Activated T-cell treated with anti-CD3 and anti-CD28 coated beads, Interleukin-2, amount 50 U/mL, for 24 hours (primary cell): ENCODE results near the gene NAA40.

Experiments used
- DNase-seq: peaks from one replicate; pipeline ENCODE4 v3.0.0-alpha.2; 2020
- H3K27ac Mint-ChIP-seq: 2 replicates; pipeline ENCODE4 v1.8.0; 2020; ENCODE audit warnings: mild to moderate bottlenecking, mixed read lengths
- H3K27me3 Mint-ChIP-seq: 2 replicates; pipeline ENCODE4 v1.8.0; 2020; ENCODE audit warnings: mixed read lengths
- H3K36me3 Mint-ChIP-seq: 2 replicates; pipeline ENCODE4 v1.8.0; 2020; ENCODE audit warnings: low read depth, mixed read lengths
- H3K4me1 Mint-ChIP-seq: 2 replicates; pipeline ENCODE4 v1.8.0; 2020; ENCODE audit warnings: low read depth, mixed read lengths
- H3K4me3 Mint-ChIP-seq: 2 replicates; pipeline ENCODE4 v1.8.0; 2020; ENCODE audit warnings: mild to moderate bottlenecking, moderate library complexity, mixed read lengths
- H3K9me3 Mint-ChIP-seq: 2 replicates; pipeline ENCODE4 v1.8.0; 2020; ENCODE audit warnings: mixed read lengths

Gene NAA40

DNA sequence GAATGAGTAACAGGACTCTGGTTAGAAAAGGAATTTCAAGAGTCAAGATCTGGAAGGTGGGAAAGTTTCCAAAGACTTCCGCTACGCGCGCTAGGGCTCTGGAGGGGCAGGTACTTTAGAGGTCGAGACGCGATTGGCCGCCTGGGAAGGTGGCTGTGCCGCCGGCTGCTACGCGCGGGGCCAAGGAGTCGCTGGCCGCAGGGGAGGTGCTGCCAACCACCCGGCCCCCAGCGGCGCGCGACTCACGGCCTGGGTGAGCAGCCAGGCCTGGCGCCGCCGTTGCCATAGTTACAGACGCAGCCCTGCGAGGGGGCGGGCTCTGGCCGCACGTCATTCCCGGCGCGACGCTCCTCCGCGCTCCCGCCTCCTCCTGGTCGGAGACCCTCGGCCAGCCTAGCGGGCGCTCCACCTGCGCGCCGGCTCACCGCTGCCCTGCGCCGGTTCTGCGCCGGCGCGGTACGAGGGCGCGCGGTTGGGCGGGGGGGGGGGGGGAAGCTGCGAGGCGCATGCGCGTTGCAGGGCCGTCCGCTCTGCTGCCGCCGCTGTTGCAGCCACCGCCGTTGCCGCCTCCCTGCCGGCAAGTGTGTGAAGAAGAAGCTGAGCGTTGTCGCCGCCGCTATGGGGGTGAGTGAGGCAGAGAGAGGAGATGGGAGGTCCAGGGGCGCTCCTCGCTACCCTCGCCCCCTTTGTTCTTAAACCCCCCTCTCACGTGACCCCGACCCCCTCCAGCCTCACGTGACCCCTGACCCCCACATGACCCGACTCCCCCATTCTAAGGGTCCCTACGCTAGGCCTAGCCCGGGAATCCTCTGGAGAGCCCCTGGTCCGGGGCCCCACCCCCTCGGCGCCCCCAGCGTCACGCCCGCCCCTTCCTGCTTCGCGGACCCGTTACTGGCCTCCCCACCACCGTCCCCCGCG lies at the start of gene NAA40:
TSS of gene NAA40 (plus strand) at position 524 of the 918 bp plus-strand sequence. CDS start at position 619, 95 bp downstream.
- H3K4me3 Mint-ChIP-seq = peak within 1 kb of the TSS; percentile 81
- peaks cover 26% of the 10 kb centered on the region for H3K4me1 Mint-ChIP-seq
- H3K9me3 Mint-ChIP-seq = no peaks in the 10 kb centered on the region
- peak; percentile 94 for DNase-seq
- H3K36me3 Mint-ChIP-seq = peaks cover 15% of the 10 kb centered on the region
- H3K27ac Mint-ChIP-seq = peak within 1 kb of the TSS; percentile 89
- H3K27me3 Mint-ChIP-seq = no peaks in the 10 kb centered on the region

DNA sequence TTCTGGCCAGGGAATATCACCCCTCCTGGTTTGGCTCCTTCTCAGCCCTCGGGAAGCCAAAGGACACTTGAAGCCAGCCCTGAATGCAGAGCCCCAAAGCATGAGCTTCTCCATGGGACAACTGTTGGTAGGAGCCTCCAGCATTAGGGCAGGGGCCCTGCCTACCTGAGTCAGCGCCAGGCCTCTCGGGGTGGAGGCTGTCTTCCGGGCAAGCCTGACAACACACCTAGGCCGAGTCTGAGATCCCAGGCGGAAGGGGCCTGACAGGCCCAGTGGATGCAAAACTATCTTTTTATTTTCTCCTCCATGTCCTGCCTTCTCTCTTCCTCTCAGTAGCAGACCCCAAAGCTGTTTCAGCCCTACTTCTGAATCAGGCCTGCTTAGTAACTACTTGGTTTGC lies 49.5 kb upstream of the NAA40 start:
- peak overlapping the region; percentile 96 for H3K27ac Mint-ChIP-seq
- no peaks in the 10 kb centered on the region for H3K27me3 Mint-ChIP-seq
- DNase-seq = no peak
- peaks cover 72% of the 10 kb centered on the region for H3K4me1 Mint-ChIP-seq
- peak overlapping the region; percentile 81 for H3K4me3 Mint-ChIP-seq
- H3K36me3 Mint-ChIP-seq = peaks cover 37% of the 10 kb centered on the region
- no peaks in the 10 kb centered on the region for H3K9me3 Mint-ChIP-seq

- no peak for DNase-seq
- Mint-ChIP-seq H3K4me1 (peaks cover 69% of the 10 kb centered on the region), H3K27ac (no peak overlapping the region), H3K9me3 (no peaks in the 10 kb centered on the region), H3K36me3 (peaks cover 37% of the 10 kb centered on the region), H3K4me3 (no peak overlapping the region), H3K27me3 (no peaks in the 10 kb centered on the region)
Measured at GRCh38 chr11:63890368-63890767, 48.4 kb upstream of the NAA40 start.

DNA sequence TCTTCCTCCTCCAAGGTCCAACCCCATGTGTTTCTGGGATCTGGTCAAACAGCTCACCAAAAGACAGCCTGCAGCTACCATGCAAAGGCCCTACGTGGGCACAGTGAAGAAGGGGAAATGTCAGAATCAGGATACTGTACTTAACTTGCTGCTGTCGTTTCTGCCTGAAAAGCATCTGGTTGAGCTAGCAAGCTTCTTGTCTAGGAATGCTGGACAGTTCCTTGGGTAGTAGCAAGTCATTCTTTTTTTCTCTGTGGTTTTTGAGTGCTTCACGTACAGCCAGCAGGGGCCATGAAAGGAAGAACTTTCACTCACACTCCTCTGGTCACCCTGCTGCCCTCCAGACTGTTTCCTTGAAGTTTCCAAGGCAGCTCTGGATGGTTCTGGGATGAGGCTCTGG lies 46.6 kb upstream of the NAA40 start:
- peaks cover 71% of the 10 kb centered on the region for H3K4me1 Mint-ChIP-seq
- H3K36me3 Mint-ChIP-seq = peaks cover 54% of the 10 kb centered on the region
- H3K9me3 Mint-ChIP-seq = no peaks in the 10 kb centered on the region
- no peak overlapping the region for H3K4me3 Mint-ChIP-seq
- DNase-seq = no peak
- H3K27me3 Mint-ChIP-seq = no peaks in the 10 kb centered on the region
- H3K27ac Mint-ChIP-seq = peak overlapping the region; percentile 60

DNA sequence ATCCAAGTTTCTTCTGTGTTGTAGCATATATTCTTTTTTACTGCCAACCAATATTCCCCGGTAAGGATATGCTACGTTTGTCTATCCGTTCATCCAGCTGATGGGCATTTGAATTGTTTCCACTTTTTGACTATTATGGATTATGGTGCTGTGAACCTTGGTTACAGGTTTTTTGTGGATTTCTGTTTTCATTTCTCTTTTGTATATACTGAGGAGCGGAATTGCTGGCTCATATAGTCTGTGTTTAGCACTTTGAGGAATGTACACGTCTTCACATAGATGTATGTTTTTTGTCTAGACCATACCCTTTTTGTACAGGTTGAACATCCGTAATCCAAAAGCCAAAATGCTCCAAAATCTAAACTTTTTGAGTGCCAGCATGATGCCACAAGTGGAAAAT lies 45.4 kb upstream of the NAA40 start:
- H3K4me1 Mint-ChIP-seq = peaks cover 60% of the 10 kb centered on the region
- H3K36me3 Mint-ChIP-seq = peaks cover 65% of the 10 kb centered on the region
- no peak overlapping the region for H3K4me3 Mint-ChIP-seq
- DNase-seq = no peak
- no peak overlapping the region for H3K27ac Mint-ChIP-seq
- no peaks in the 10 kb centered on the region for H3K9me3 Mint-ChIP-seq
- no peaks in the 10 kb centered on the region for H3K27me3 Mint-ChIP-seq

DNA sequence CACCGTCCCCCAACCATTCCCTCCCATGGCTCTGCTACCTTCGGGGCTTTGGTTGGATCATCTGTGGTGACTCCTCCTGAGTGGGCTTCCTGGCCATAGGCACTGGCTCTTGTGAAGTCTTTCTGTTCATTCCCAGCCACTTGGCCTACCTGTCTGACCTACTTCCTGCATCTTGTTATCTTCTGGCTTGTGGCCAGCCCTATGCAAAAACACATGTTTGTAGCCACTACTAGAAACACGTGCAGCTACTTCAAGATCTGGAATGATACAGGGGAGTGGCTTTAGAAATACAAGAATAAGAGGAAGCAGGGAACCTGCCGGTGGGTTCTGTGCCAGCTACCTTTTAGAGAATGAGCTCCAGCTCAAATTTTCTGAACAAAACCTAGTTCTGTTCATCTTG lies 42.7 kb upstream of the NAA40 start:
- H3K9me3 Mint-ChIP-seq = no peaks in the 10 kb centered on the region

DNA sequence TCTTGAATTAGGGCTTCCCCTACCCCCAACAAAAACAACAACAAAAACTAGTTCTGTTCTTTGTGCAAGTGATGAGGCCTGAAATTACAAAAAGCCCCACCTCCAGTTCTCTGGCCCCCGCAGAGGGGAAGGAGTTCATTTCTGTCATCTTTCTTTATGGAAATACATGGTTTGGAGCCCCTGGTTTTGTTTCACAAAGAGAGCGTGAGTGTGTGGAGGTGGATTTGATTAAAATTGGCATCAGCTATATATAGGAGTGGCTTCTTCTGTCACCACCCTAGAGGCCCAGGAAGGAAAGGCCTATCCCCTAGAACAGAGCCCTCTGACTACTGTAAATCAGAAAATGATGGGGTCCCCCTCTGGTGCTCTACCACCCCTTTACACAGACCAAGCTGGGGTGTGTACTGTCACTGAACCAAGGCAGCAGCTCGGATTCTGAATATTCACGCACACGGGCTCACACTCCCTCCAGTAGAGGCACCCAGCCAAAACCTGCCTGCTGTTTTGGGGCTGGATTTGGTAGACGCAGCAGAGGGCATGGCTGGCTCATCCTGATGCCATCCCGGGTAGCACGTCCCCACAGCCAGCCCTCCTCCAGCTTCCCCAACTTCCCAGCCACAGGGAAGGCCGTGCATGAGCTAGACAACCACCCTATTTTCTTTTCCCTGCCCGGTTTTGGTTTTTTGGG lies 41.2 kb upstream of the NAA40 start:
- Mint-ChIP-seq H3K9me3 (no peaks in the 10 kb centered on the region), H3K27ac (peak overlapping the region; percentile 8), H3K27me3 (no peaks in the 10 kb centered on the region), H3K4me3 (no peak overlapping the region), H3K4me1 (peaks cover 18% of the 10 kb centered on the region), H3K36me3 (peaks cover 86% of the 10 kb centered on the region)
- DNase-seq = no peak

More for the DNA sequence above, 42.7 kb upstream of the NAA40 start:
- DNase-seq = no peak
- Mint-ChIP-seq H3K4me1 (peaks cover 33% of the 10 kb centered on the region), H3K27me3 (no peaks in the 10 kb centered on the region), H3K27ac (no peak overlapping the region), H3K4me3 (no peak overlapping the region), H3K36me3 (peaks cover 85% of the 10 kb centered on the region)

DNA sequence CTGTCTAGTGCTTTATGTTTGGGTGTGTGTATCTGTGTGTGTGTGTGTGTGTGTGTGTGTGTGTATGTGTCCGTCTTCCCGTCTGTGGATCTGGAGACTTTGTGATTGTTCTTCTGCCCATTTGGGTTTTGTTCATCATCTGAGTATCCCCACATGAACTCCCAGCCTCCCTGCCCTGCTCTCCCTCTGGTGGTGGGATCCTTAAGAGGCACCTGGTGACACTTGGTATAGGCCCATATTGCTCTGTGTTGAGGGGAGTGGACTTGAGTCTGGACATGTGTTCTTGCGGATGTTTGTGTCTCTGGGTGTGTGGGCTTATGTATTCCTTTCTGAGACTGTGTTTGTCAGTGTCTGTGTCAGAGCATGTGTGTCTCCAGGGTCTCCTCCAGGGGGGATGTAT lies 37.1 kb upstream of the NAA40 start:
- H3K4me1 Mint-ChIP-seq = no peaks in the 10 kb centered on the region
- no peak overlapping the region for H3K4me3 Mint-ChIP-seq
- no peaks in the 10 kb centered on the region for H3K27me3 Mint-ChIP-seq
- H3K27ac Mint-ChIP-seq = no peak overlapping the region
- no peak for DNase-seq
- peaks cover 96% of the 10 kb centered on the region for H3K36me3 Mint-ChIP-seq
- H3K9me3 Mint-ChIP-seq = no peaks in the 10 kb centered on the region

GRCh38 chr11:63903884-63904283 lies 34.9 kb upstream of the NAA40 start:
- DNase-seq = no peak
- H3K9me3 Mint-ChIP-seq = no peaks in the 10 kb centered on the region
- H3K4me1 Mint-ChIP-seq = no peaks in the 10 kb centered on the region
- no peaks in the 10 kb centered on the region for H3K27me3 Mint-ChIP-seq
- H3K27ac Mint-ChIP-seq = peak overlapping the region; percentile 7
- no peak overlapping the region for H3K4me3 Mint-ChIP-seq
- peaks cover 90% of the 10 kb centered on the region for H3K36me3 Mint-ChIP-seq

- H3K4me3 Mint-ChIP-seq = no peak overlapping the region
- no peaks in the 10 kb centered on the region for H3K9me3 Mint-ChIP-seq
- peaks cover 85% of the 10 kb centered on the region for H3K36me3 Mint-ChIP-seq
- no peaks in the 10 kb centered on the region for H3K4me1 Mint-ChIP-seq
- no peaks in the 10 kb centered on the region for H3K27me3 Mint-ChIP-seq
- no peak for DNase-seq
- no peak overlapping the region for H3K27ac Mint-ChIP-seq
Measured at GRCh38 chr11:63904743-63905142, 34.1 kb upstream of the NAA40 start.

DNA sequence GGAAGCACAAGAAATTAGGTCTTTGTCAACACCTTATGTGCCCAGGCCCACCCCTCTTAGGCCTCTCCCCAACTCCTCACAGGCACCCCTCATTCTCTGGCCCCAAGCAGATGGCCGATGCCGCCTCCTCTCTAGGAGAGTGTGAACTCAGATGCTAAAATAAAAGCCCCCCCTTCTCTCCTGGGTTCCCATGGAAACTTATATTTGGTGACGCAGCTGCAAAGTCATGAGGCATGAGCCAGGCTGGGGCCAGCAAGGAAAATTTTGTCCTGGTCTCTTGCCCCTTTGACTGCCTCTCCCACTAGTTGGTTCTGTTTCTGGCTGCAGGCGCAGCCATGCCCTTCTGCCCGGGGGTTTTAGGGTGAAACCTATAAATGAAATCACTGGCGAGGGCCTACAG lies 33.6 kb upstream of the NAA40 start:
- no peak overlapping the region for H3K27ac Mint-ChIP-seq
- no peaks in the 10 kb centered on the region for H3K4me1 Mint-ChIP-seq
- DNase-seq = no peak
- H3K4me3 Mint-ChIP-seq = no peak overlapping the region
- H3K9me3 Mint-ChIP-seq = no peaks in the 10 kb centered on the region
- H3K27me3 Mint-ChIP-seq = no peaks in the 10 kb centered on the region
- H3K36me3 Mint-ChIP-seq = peaks cover 85% of the 10 kb centered on the region

DNA sequence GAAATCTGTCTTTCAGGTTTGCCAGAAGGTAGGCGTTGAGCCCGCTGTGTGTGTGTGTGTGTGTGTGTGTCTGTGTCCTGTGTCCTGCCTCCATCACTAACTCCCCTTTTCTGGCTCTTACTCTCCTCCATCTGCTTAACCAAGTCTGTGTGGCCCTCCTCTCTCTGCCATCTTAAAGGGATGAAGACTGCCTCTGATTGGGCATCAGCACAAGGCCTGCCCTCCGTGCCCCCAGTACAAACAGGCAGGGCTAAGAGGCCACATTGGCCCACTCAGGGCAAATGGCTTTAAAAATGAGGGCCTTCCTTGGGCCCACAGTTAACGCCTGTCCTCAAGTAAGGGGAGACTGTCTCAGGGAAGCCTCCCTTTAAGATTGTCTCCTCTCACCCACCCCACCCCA lies 32.7 kb upstream of the NAA40 start:
- no peak overlapping the region for H3K4me3 Mint-ChIP-seq
- no peaks in the 10 kb centered on the region for H3K9me3 Mint-ChIP-seq
- no peaks in the 10 kb centered on the region for H3K4me1 Mint-ChIP-seq
- peak overlapping the region; percentile 55 for H3K27ac Mint-ChIP-seq
- H3K36me3 Mint-ChIP-seq = peaks cover 80% of the 10 kb centered on the region
- no peaks in the 10 kb centered on the region for H3K27me3 Mint-ChIP-seq
- no peak for DNase-seq

GRCh38 chr11:63906585-63906984 lies 32.2 kb upstream of the NAA40 start:
- H3K27ac Mint-ChIP-seq = no peak overlapping the region
- peaks cover 78% of the 10 kb centered on the region for H3K36me3 Mint-ChIP-seq
- no peaks in the 10 kb centered on the region for H3K9me3 Mint-ChIP-seq
- no peaks in the 10 kb centered on the region for H3K4me1 Mint-ChIP-seq
- H3K4me3 Mint-ChIP-seq = no peak overlapping the region
- H3K27me3 Mint-ChIP-seq = no peaks in the 10 kb centered on the region
- peak; percentile 66 for DNase-seq

GRCh38 chr11:63907063-63907462 lies 31.7 kb upstream of the NAA40 start:
- Mint-ChIP-seq H3K27me3 (no peaks in the 10 kb centered on the region), H3K9me3 (no peaks in the 10 kb centered on the region), H3K4me1 (no peaks in the 10 kb centered on the region), H3K4me3 (no peak overlapping the region), H3K27ac (no peak overlapping the region), H3K36me3 (peaks cover 73% of the 10 kb centered on the region)
- DNase-seq = no peak
